K562 (cell line): ENCODE data around the gene THEM5. TPM values are rescaled to one million over a fixed set of nuclear protein-coding genes. Genes with fewer than 3 reads are reported as not detected.

ENCODE experiments used
- ARHGAP35 ChIP-seq: fragments of 450-650 bp; IDR thresholded peaks from 2 replicates; pipeline ENCODE4 v1.6.1; 2018; ENCODE audit not compliant: partially characterized antibody
- ATF6 ChIP-seq: sonication (generic); formaldehyde crosslinking; IDR thresholded peaks from 2 replicates; pipeline ENCODE4 v1.4.0; 2020; ENCODE audit warnings: mild to moderate bottlenecking, missing genetic modification reagents
- CAMTA2 ChIP-seq: fragments of 250-450 bp; sonication (Bioruptor Pico); conservative IDR thresholded peaks from 2 replicates; pipeline ENCODE4 v1.5.1; 2022
- ERF ChIP-seq: fragments of 450-650 bp; formaldehyde crosslinking; IDR thresholded peaks from 2 replicates; pipeline ENCODE4 v1.4.0; 2020; ENCODE audit warnings: mild to moderate bottlenecking, mixed read lengths
- FOXK2 ChIP-seq, 2 experiments: fragments of 450-650 bp; IDR thresholded peaks in 1 of 2; conservative IDR thresholded peaks in 1 of 2; 2 replicates each; pipeline ENCODE4 v1.6.1; 2016; ENCODE audit warnings: low read depth in 2 of 2, mild to moderate bottlenecking in 1 of 2
- MNT ChIP-seq, 2 experiments: fragments of 450-650 bp; conservative IDR thresholded peaks; 2 replicates each; pipeline ENCODE4 v1.6.1; 2017; ENCODE audit warnings: mild to moderate bottlenecking in 2 of 2, moderate library complexity in 2 of 2
- PREB ChIP-seq: sonication (generic); formaldehyde crosslinking; IDR thresholded peaks from 2 replicates; pipeline ENCODE4 v1.8.1; 2023; ENCODE audit warnings: mild to moderate bottlenecking, missing genetic modification reagents
- YY1 ChIP-seq, 3 experiments: IDR thresholded peaks; 2 replicates each; pipeline ENCODE4 v1.6.1; 2011; ENCODE audit warnings: low read length in 2 of 3, mild to moderate bottlenecking in 2 of 3, moderate library complexity in 2 of 3, borderline replicate concordance in 1 of 3, control low read depth in 1 of 3, low read depth in 1 of 3; ENCODE audit not compliant: insufficient read depth in 3 of 3, insufficient replicate concordance in 2 of 3, control insufficient read depth in 1 of 3, insufficient read length in 1 of 3; ENCODE audit errors: extremely low read depth in 1 of 3
- ZNF197 ChIP-seq: fragments of 200-800 bp; sonication (Bioruptor generic); IDR thresholded peaks from 2 replicates; pipeline ENCODE4 v1.6.1; 2016; ENCODE audit warnings: low read depth, missing genetic modification characterization, missing compliant biosample characterization
- ZNF239 ChIP-seq: fragments of 250-450 bp; sonication (Bioruptor Pico); IDR thresholded peaks from 2 replicates; pipeline ENCODE4 v1.4.0; 2020; ENCODE audit warnings: mild to moderate bottlenecking
- ZNF449 ChIP-seq: fragments of 250-450 bp; sonication (Bioruptor Pico); IDR thresholded peaks from 2 replicates; pipeline ENCODE4 v1.8.0; 2022; ENCODE audit warnings: moderate library complexity, mild to moderate bottlenecking, inconsistent platforms
- ZNF584 ChIP-seq: fragments of 200-800 bp; sonication (Bioruptor generic); IDR thresholded peaks from 2 replicates; pipeline ENCODE4 v1.6.1; 2016; ENCODE audit warnings: low read depth, mild to moderate bottlenecking, missing genetic modification characterization, missing compliant biosample characterization
- ZNF780A ChIP-seq: fragments of 250-450 bp; sonication (Bioruptor Pico); IDR thresholded peaks from 2 replicates; pipeline ENCODE4 v1.5.0; 2021; ENCODE audit warnings: mild to moderate bottlenecking
- polyA plus RNA-seq, 8 experiments: library from polyadenylated mRNA; depleted of rRNA in 4 of 8; stranded (reverse) in 5 of 8; unstranded in 3 of 8; fragments of >200 nt; fragmentation: Nextera tagmentation in 2 of 8; fragmentation: Illumina TruSeq in 1 of 8; extraction: Ambion mirVana in 2 of 8; extraction: Trizol in 1 of 8; gene quantifications; 2 replicates each; pipeline versions ENCODE4 v1.2.1 to v1.2.3, GENCODE V29; 2011 to 2014; ENCODE audit warnings: inconsistent platforms in 1 of 8, missing spikeins in 1 of 8
- total RNA-seq, 7 experiments: library from RNA; depleted of rRNA in 6 of 7; stranded (reverse); fragments of >200 nt in 6 of 7; fragmentation: Illumina TruSeq in 2 of 7; extraction: Trizol in 2 of 7; gene quantifications; 2 replicates each; pipeline versions ENCODE4 v1.2.1 to v1.2.3, GENCODE V29; 2011 to 2021; ENCODE audit warnings: low replicate concordance in 1 of 7

THEM5 gene
- total and polyA plus RNA-seq, 9 of the 15 experiments (the other 6 are each of a cell fraction or from before 2014, with no cell fraction given), result not detected

- TF ChIP-seq ZNF449 (CRISPR knock-in tag), result no peak
- TF ChIP-seq CAMTA2 (CRISPR knock-in tag), result no peak
- no peak for TF ChIP-seq ATF6 (CRISPR knock-in tag)
- TF ChIP-seq ZNF197 (CRISPR knock-in tag), result no peak
- no peak for TF ChIP-seq YY1 (IDR thresholded peaks at IDR 0.05; ENCODE audit: borderline replicate concordance in 1 of 3, control insufficient read depth in 1 of 3, extremely low read depth in 1 of 3, insufficient read depth in 3 of 3, insufficient read length in 1 of 3, insufficient replicate concordance in 2 of 3, low read depth in 1 of 3, low read length in 2 of 3)
- no peak for TF ChIP-seq ZNF239 (CRISPR knock-in tag)
- TF ChIP-seq MNT (conservative IDR thresholded peaks at IDR 0.05), result no peak
- TF ChIP-seq ERF (CRISPR knock-in tag), result no peak
- TF ChIP-seq PREB (CRISPR knock-in tag), result no peak
- no peak for TF ChIP-seq ZNF584
- no peak for TF ChIP-seq FOXK2 (conservative IDR thresholded peaks at IDR 0.05 in 1 of 2, IDR thresholded peaks at IDR 0.05 in 1 of 2; ENCODE audit: low read depth in 2 of 2)
- TF ChIP-seq ZNF780A (CRISPR knock-in tag), result no peak
- no peak for TF ChIP-seq ARHGAP35
Observed at GRCh38 chr1:151893176-151893924, 39.8 kb upstream of the THEM5 start (continued).
